ENCODE data around the gene CCDC88C.
"Not testable (repeated sequence)": the region's sequence is repeated elsewhere in the genome, so short reads cannot be mapped to it uniquely, and the experiment has no call there.

CCDC88C gene, protein sequence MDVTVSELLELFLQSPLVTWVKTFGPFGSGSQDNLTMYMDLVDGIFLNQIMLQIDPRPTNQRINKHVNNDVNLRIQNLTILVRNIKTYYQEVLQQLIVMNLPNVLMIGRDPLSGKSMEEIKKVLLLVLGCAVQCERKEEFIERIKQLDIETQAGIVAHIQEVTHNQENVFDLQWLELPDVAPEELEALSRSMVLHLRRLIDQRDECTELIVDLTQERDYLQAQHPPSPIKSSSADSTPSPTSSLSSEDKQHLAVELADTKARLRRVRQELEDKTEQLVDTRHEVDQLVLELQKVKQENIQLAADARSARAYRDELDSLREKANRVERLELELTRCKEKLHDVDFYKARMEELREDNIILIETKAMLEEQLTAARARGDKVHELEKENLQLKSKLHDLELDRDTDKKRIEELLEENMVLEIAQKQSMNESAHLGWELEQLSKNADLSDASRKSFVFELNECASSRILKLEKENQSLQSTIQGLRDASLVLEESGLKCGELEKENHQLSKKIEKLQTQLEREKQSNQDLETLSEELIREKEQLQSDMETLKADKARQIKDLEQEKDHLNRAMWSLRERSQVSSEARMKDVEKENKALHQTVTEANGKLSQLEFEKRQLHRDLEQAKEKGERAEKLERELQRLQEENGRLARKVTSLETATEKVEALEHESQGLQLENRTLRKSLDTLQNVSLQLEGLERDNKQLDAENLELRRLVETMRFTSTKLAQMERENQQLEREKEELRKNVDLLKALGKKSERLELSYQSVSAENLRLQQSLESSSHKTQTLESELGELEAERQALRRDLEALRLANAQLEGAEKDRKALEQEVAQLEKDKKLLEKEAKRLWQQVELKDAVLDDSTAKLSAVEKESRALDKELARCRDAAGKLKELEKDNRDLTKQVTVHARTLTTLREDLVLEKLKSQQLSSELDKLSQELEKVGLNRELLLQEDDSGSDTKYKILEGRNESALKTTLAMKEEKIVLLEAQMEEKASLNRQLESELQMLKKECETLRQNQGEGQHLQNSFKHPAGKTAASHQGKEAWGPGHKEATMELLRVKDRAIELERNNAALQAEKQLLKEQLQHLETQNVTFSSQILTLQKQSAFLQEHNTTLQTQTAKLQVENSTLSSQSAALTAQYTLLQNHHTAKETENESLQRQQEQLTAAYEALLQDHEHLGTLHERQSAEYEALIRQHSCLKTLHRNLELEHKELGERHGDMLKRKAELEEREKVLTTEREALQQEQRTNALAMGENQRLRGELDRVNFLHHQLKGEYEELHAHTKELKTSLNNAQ (N-terminal part only)

DNA sequence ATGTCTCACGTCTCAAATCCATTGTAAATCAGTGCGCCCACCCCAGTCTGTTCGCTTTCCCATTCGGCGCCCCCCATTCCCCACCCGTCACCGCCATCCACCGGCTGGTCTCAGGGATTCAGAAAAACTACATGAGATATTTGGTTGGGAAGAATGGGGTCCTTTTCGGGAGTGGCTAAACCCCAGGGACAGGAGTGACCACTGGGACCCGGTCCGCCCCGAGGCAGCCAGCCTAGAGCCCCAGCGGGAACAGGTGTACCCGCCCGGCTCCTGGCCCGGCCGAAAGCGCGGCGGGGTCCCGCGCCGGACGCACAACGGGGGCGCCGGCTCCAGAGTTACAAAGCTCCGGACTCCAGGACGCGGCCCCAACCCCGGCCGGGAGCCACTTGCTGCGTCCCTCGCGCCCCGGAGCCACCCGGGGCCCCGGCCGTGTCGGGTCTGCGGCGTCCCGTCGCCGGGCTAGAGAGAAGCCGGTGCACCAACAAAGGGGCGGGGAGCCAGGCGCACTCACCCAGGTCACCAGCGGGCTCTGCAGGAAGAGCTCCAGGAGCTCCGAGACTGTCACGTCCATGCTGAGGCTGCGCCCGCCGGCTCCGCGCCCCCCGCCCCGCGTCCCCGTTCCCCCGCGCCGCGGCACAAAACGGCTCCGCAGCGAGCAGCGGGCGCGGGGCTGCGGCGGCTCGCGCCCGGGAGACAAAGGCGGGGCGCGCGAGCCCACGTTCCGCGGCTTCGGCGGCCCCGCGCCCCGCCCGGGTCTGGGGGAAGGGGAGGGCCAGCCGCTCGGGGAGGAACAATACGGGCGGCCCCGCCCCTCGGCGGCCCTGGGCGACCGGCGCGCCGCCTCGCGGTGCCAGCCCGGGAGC is at the start of gene CCDC88C:
TSS of gene CCDC88C (minus strand) at position 701 of the 863 bp plus-strand sequence. CDS start at position 571, 130 bp downstream.
- DNase-seq, result peak; percentile 67

DNA sequence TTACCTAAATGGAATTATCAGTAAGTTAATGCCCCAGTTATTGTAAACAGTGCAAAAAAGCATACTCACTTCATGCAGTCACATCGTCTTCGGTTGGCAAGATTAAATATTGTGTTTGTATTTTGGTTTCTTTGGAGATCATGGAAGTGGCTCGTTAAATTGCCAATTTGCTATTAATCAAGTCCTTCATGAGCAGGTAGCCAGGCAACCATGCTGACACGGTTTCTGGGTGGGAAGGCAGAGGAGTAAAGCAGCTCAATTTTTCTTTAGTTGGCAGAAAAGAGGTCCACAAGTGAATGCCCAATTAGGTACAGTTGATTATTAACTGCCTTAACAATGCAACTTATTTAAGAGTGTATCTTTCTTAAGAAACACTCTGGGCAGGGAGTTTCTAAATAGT is 48.6 kb upstream of the CCDC88C start:
- DNase-seq, result no peak

DNA sequence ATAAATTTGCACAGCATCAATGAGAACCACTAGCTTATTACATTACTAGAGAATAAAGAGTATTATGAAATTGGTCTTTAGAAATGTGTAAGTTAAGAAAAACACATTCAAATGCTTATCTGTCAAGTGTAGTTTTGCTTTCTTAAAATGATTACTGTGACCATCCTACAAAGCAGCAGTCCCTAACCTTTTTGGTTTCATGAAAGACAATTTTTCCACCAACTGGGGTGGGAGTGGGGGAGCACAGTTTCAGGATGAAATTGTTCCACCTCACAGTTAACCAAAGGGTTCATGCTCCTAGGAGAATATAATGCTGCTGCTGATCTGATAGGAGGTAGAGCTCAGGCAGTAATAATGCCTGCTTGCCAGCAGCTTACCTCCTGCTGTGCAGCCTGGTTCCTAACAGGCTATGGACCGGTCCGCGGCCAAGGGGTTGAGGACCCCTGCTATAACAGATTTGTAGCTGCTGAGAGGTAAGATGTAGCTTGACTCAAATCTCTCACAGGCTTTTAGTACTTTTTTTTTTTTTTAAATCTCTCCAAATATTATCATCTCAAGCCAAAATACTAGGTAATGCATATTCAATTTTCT is 47.1 kb upstream of the CCDC88C start:
- no peak for DNase-seq

DNA sequence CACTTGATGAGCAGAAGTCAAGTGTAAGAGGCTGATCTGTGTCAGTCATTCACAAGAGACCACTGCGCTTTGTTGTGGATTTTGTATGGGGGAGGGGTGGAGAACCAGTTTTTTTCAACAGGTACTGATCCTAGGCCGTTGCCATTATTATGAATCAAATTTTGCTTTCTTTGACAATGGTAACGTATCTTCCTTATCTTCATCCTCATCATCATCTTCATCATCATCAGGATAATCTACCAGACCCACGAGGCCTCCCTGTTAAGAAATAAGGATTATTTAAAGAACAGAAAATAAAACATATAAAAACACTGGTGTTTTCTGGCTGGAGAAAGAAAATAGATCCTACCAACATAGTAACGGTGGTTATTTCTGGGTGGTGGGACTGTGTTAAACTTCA is 41.0 kb upstream of the CCDC88C start:
- no peak for DNase-seq

DNA sequence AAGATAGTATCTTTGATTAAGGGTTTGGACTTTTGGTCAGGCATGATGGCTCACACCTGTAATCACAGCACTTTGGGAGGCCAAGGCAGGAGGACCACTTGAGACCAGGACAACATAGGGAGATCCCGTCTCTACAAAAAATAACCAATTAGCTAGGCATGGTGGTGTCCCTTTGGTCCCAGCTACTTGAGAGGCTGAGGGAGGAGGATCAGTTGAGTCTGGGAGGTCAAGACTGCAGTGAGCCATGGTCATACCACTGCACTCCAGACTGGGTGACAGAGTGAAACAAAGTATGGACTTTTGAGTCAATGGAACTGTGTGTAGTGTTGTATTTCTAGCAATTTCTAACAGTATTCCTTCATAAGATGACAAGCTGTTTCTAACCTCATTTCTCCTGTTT is 38.7 kb upstream of the CCDC88C start:
- DNase-seq, result no peak

DNA sequence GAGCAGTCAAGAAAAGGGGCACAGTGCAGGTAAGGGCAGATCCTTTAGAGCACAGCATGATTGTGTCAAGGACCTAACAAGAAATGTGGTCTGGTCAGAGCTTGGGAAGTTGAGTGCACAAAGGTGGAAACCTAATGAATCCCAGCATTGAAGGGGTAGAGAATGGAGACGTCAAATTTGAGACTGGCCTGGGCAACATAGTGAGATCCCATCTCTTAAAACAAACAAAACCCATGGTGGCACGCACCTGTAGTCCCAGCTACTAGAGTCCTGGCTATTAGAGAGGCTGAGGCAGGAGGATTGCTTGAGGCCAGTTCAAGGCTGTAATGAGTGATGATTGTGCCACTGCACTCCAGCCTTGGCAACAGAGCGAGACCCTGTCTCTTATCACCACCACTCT is 37.0 kb upstream of the CCDC88C start:
- DNase-seq, result no peak

DNA sequence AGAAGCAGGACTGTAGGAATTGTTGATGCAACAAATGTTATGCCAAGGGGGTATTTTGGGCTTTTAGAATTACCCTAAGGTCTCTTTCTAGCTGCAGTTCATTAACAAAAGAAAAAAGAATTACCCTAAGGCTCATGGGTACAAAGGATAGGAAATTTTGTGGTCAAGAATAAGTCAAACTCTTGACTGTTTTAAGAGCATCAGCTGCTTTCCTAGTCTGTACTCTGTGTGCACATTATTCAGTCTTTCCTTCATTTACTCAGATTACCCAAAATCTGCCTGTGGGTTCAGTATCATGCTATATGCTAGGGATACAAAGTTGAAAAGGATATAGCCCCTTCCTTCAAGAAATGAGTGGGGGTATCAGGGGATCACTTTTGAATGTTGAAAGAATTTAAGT is 36.5 kb upstream of the CCDC88C start:
- DNase-seq, result no peak

DNA sequence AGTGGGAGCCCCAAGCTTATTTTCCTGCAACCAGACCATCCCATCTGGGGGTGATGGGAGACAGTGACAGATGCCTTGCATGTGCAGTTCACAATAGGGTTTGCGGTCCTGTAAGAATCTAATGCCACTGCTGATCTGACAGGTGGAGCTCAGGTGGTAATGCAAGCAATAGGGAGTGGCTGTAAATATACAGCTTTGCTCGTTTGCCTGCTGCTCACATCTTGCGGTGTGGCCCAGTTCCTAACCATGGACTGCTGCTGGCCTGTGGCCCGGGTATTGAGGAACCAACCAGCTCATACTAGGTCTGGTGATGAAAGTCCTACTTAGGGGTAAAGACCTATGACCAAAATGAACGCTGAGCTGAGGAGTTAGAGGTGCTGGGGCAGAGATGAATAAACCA is 36.1 kb upstream of the CCDC88C start:
- DNase-seq, result no peak

DNA sequence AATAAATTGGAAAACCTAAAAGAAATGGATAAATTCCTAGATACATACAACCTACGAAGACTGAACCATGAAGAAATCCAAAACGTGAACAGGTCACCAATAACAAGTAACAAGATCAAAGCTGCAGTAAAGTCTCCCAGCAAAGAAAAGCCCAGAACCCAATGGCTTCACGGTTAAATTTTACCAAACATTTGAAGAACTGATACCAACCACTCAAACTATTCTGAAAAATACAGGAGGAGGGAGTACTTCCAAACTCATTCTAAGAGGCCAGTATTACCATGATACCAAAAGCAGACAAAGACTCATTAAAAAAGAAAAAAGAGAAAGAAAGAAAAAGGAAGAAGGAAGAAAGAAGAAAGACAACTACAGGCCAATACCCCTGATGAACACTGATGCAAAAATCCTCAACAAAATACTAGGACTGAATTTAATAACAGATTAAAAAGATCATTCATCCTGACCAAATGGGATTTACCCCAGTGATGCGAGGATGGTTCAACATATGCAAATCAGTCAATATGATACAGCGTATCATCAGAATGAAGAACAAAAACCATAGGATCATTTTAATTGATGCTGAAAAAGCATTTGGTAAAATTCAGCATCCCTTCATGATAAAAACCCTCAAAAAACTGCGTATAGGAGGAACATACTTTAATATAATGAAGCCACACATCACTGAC is 26.9 kb upstream of the CCDC88C start:
- DNase-seq, result no peak

DNA sequence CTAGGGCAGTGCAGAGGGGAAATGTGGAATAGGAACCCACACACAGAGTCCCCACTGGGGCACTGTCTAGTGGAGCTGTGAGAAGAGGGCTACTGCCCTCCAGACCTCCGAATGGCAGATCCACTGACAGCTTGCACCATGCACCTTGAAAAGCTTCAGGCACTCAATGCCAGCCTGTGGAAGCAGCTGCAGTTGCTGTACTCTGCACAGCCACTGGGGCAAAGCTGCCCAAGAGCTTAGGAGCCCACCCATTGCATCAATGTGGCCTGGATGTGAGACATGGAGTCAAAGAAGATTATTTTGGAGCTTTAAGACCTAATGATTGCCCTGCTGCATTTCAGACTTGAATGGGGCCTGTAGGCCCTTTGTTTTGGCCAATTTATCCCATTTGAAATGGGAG is 21.7 kb upstream of the CCDC88C start:
- DNase-seq, result no peak

DNA sequence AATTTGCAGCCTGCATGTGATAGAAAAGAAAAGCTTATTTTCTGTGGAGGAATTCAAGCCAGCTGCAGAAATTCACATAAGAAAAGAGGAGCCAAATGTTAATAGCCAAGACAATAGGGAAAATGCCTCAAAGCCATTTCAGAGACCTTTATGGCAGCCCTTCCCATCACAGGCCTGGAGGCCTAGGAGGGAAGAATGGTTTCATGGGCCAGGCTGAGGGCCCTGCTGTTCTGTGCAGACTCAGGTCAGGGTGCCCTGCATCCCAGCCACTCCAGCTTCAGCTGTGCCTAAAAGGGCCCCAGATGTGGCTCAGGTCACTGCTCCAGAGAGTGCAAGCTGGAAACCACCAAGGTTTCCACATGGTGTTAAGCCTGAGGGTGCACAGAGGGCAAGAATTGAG is 21.2 kb upstream of the CCDC88C start:
- DNase-seq, result no peak

DNA sequence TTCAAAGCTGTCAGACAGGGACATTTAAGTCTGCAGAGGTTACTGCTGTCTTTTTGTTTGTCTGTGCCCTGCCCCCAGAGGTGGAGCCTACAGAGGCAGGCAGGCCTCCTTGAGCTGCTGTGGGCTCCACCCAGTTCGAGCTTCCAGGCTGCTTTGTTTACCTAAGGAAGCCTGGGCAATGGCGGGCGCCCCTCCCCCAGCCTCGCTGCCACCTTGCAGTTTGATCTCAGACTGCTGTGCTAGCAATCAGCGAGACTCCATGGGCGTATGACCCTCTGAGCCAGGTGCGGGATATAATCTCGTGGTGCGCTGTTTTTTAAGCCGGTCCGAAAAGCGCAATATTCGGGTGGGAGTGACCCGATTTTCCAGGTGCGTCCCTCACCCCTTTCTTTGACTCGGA is 18.6 kb upstream of the CCDC88C start:
- not testable (repeated sequence) for DNase-seq

DNA sequence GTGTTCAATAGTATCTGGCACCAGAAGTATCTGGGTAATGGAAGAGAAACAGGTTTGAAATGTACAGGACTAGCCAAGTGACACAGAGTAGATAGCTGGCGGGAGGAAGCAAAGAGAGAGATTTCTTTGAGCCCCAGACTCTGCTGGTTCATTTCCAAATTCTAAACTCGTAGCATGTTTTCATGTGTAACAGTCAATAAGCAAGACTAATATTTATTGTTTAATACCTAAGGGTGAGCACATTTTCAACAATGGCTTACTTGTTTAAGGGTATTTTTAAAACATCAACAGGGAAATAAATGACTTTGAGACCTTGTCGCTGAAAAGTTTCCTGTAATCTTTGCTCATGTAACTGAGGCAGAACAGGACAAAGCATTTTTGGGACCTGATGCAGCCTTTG is 11.8 kb upstream of the CCDC88C start:
- DNase-seq, result no peak

DNA sequence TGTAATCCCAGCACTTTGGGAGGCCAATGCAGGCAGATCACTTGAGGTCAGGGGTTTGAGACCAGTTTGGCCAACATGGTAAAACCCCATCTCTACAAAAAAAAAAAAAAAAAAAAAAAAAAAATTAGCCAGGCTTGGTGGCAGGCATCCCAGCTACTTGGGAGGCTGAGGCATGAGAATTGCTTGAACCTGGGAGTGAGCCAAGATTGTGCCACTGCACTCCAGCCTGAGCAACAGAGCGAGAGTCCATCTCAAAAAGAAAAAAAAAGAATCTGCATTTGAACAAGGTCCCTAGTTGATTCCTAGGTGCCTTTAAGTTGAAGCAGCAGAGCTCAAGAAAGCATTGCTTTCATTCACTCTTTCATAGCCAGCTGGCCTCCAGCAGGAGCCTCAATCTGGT is 11.3 kb upstream of the CCDC88C start:
- not testable (repeated sequence) for DNase-seq

DNA sequence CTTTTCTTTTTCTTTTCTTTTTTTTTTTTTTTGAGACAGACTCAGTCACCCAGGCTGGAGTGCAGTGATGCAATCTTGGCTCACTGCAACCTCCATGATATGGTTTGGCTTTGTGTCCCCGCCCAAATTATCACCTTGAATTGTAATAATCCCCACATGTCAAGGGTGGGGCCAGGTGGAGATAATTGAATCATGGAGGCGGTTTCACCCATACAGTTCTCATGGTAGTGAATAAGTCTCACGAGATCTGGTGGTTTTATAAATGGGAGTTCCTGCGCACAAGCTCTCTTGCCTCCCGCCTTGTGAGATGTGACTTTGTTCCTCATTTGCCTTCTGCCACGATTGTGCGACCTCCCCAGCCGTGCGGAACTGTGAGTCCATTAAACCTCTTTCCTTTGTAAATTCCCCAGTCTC is 7.9 kb upstream of the CCDC88C start:
- DNase-seq, result not testable (repeated sequence)

DNA sequence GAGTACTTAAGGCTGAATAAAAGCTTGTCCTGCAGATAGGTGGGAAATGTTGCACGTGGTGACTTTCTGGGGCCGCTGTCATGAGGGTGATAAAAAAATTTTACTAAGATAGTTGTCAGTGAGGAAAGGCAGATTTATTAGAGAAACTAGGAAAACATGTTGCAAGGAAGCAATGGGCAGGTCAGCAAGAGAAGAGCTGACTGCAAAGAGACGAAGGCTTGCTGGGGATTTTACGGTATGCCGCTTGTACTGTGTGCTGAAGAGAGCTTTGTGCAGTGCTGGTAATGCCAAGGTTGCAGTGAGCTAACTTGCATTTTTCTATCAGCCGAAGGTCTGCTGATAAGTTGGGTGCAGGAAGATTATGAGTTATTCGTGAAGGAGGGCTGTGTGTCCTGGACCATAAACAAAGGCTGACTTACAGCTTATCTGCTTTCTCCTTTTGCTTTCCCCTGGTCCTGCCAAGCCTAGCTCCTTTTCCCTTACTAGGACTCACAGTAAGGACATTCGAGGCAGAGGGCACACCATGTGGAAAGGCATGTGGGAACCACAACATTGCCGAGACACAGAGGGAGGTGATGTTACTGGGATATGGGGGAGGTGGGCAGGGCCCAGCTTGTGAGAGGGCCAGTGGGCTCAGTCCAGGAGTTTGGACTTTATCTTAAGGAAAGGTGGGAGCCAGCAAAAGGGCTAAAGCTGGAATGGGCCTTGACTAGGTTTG is 7.4 kb upstream of the CCDC88C start:
- no peak for DNase-seq

DNA sequence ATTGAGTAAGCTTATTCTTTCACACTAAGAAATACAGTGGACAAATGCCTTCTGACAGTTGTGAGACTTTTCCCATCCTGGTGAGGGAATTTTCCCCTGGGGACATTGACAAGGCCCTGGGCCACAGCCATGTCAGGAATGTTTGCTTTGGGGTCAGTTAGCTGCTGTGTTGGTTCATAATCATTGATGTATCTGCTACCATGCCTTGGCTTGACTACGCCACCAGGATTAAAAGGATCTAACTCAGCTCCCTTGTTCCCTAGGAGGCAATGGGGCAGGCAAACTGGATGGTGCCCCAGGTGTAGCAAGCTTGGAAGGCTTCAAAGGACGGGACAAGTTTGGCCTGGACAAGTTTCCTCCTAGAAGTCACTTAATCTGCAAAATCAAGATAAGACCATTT is 3.1 kb upstream of the CCDC88C start:
- no peak for DNase-seq

DNA sequence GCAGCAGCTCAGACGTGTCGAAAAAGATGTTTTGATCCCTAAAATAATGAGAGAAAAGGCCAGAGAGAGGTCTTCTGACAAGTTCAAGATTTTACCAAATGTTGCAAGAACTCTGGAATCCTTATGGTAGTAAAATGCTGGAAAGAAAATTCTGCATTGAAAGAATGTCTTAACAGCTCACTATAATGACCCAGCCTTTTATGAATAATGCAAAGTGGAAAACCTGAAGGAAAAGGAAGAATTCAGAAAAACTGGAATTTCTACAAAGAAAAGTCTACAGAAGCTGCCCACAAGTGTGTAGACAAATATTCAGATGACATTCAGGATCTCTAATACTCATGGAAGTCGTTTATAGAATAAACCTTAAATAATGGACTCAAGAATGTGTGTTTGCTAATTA is 1.8 kb upstream of the CCDC88C start:
- DNase-seq, result no peak

DNA sequence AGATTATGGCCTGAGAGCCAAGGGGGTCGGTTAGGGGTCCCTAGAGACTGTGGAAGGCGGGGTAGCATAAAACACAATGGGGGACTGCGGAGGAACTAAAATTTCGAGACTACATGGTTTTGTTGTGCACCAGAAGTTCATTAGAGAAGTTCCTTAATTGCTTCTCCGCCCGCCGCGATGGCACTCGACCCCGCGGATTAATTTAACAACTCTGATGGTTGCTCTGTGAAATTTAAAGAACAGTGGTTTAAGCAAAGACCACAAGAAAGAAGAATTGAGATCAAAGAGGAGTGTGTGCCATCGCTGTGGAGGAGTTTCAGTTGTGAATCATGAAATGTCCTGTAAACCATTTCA is 1.4 kb upstream of the CCDC88C start:
- no peak for DNase-seq

DNA sequence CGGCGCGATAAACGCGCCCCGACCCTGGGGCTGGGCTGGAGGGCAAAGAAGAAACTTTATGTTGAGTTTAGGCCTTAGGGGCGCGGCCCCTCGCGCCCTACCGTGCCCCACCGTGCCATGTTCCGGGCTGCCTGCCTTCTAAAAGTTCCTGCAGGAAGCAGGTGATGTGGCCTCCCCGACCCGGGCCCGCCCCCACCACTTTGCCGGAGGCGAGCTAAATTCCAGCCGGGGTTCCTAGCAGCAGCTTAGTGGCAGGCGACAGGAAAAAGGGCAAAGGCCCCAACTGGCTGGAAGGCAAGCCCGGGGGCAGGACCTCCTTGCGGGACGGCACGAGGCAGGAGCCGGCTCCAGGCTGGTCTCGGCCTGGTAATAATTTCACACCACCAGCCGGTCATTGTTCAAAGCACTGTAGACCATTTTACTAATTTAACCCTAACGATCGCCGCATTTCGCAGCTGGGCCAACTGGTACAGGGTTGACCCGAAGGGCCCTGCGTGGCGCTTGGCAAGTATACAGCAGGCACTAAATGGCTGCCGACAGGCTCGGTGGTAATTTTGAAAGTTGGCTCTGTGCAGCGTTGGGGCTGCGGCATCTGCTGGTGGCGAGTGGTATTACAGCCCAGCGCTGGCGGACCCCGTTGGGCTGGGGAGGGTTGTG is 895 bp upstream of the CCDC88C start:
- peak; percentile 83 for DNase-seq

All from activated gamma-delta T cell treated with Interleukin-2 at 50 U/mL for 16 hours (primary cell).